Esophagus squamous epithelium (tissue), 5 donors: ENCODE data around the gene SLF2. TPM values are rescaled to one million over a fixed set of nuclear protein-coding genes. Genes with fewer than 3 reads are reported as not detected.

Experiments used
- DNase-seq: peaks from one replicate; lab custom pipeline; 2025; lab: John Stamatoyannopoulos, UW
- H3K27ac ChIP-seq, 4 donors: fragments of 200-600 bp; sonication (generic); one replicate each; pipeline ENCODE4 v1.5.1; 2016 to 2019; ENCODE audit warnings: mild to moderate bottlenecking in 1 of 4
- H3K27me3 ChIP-seq, 4 donors: fragments of 200-600 bp; sonication (generic); 1 replicate in 3 of 4; 2 replicates in 1 of 4; pipeline versions ENCODE4 v1.5.1 to v1.6.0; 2017 to 2021; ENCODE audit warnings: antibody characterized with exemption in 1 of 4
- H3K36me3 ChIP-seq, 3 donors: fragments of 200-600 bp; sonication (generic); one replicate each; pipeline ENCODE4 v1.5.1; 2016 to 2019
- H3K4me1 ChIP-seq, 3 donors: fragments of 200-600 bp; sonication (generic); one replicate each; pipeline ENCODE4 v1.5.1; 2017 to 2019
- H3K4me3 ChIP-seq, 4 donors: fragments of 200-600 bp; sonication (generic); 1 replicate in 3 of 4; 2 replicates in 1 of 4; pipeline ENCODE4 v1.5.1; 2016 to 2019; ENCODE audit warnings: mild to moderate bottlenecking in 2 of 4, moderate library complexity in 1 of 4
- H3K9me3 ChIP-seq, 3 donors: fragments of 200-600 bp; sonication (generic); one replicate each; pipeline ENCODE4 v1.5.1; 2016 to 2019
- POLR2A ChIP-seq, 4 donors: fragments of 450-650 bp; IDR thresholded peaks; one replicate each; pipeline ENCODE4 v1.6.1; 2017; ENCODE audit warnings: antibody characterized with exemption in 4 of 4, mild to moderate bottlenecking in 4 of 4, moderate library complexity in 3 of 4
- WGBS, 2 donors: methylation state at CpG; one replicate each; pipeline ENCODE4 v1.1.5; 2018; 5-methylcytosine and 5-hydroxymethylcytosine counted together
- intact Hi-C: fragments of 100-400 bp; cut with DNase I; formaldehyde crosslinking; loops from one replicate; pipeline ENCODE4 v1.15.0; 2022
- total RNA-seq, 4 donors: library from RNA; depleted of rRNA; stranded (reverse); fragments of >200 nt; gene quantifications; one replicate each; pipeline ENCODE4 v1.1.0, GENCODE V29; 2016
- TF ChIP-seq, protein P1 (sequence below), 6 experiments: fragments of 450-650 bp in 4 of 6; fragments of 200-600 bp in 2 of 6; sonication (generic) in 2 of 6; IDR thresholded peaks; one replicate each; pipeline ENCODE4 v1.5.1; 2016 to 2019; ENCODE audit warnings: antibody characterized with exemption in 6 of 6, mild to moderate bottlenecking in 4 of 6, moderate library complexity in 4 of 6
- donor health status: DM: yes; HTN: yes; CAD: no.

The SLF2 gene
- total RNA-seq, 4 donors from 2014 or later = 12.1 to 24.8 (median 13.5) TPM

DNA sequence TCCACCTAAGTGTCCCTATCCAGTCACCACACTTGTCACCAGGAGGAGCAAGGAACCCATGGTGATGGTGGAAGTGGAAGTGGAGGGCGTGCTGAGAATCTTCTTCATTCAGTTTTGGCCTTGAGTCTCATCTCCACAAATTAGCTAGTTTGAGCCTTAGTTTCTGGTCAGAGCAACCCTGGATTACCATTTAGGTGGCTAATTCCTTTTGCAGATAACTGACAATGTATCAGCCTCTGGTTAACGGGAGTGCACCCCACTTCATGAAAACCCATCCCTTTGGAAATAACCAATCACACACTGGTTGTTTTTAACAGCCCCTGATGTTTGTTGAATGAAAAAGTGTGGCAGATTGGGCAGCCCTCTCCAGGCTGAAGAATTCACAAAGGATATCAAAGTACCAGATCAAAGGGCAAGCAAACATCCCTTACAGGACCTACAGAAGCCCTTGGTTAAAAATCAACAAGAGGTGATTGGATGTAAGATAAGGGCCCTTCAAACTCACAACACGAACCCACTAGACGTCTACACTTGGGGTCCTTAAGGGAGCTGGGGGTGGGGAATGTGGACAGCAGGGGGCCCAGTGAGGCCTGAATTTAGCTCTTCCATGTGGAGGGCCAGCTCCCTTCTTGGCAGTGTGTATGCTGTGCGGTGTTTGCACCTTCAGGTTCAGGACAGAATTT, 37.1 kb upstream of the SLF2 start:
- Histone ChIP-seq H3K4me1 (no peaks in the 10 kb centered on the region), H3K36me3 (no peaks in the 10 kb centered on the region), H3K27me3 (peaks cover 0 to 82% (median 0%) of the 10 kb centered on the region in 4 donors), H3K27ac (no peak overlapping the region), H3K4me3 (no peak overlapping the region), H3K9me3 (no peaks in the 10 kb centered on the region)
- no peak for DNase-seq
- no peak for TF ChIP-seq POLR2A (IDR thresholded peaks at IDR 0.05)
- TF ChIP-seq, protein P1, sequence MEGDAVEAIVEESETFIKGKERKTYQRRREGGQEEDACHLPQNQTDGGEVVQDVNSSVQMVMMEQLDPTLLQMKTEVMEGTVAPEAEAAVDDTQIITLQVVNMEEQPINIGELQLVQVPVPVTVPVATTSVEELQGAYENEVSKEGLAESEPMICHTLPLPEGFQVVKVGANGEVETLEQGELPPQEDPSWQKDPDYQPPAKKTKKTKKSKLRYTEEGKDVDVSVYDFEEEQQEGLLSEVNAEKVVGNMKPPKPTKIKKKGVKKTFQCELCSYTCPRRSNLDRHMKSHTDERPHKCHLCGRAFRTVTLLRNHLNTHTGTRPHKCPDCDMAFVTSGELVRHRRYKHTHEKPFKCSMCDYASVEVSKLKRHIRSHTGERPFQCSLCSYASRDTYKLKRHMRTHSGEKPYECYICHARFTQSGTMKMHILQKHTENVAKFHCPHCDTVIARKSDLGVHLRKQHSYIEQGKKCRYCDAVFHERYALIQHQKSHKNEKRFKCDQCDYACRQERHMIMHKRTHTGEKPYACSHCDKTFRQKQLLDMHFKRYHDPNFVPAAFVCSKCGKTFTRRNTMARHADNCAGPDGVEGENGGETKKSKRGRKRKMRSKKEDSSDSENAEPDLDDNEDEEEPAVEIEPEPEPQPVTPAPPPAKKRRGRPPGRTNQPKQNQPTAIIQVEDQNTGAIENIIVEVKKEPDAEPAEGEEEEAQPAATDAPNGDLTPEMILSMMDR (IDR thresholded peaks at IDR 0.05) = no peak
- WGBS, 2 donors = 72 to 78% methylated on average over 5 of the region's 5 CpGs
- intact Hi-C loops = no loop called here

DNA sequence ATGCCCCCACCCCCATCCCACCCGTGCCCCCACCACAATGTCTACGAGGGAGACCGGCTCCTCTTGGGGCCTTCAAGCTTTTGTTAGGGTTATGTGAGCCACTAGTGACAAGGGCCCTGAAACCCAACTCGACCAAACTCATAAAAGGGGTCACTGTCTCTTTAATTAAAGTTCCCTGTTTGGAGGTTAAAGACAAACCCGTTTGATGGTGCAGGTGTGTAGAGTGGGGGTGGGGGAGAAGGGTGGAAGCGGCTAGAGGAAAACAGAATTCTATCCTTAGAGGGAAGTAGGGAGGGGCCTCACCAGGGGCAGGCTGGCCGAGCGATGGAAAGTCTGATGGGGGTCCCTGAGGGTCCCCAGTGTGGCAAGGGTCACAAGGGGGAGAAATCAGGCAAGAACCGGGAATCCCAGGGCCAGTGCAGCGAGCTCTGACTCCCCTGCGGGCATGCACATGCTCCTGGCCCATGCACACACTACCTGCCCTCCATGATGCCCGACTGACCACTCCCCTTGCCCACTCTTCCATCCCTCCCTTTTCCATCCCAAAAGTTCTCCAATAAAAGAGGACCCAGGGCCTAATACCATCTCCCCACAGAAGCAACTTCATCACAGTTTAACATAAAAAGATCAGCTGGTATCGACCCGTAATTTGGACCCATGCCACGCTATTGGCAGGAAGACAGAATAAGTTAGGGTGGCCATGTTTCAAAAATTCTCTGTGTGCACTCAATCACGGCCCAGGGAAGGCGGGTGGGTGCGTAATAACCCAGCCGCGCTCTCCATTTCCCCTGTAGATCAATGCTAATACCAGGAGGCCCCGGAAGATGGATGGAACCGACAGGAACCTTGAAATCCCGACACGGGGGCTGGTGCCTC, 35.9 kb upstream of the SLF2 start:
- intact Hi-C loops = no loop called here
- DNase-seq = no peak
- Histone ChIP-seq H3K27ac (no peak overlapping the region), H3K36me3 (no peaks in the 10 kb centered on the region), H3K4me3 (no peak overlapping the region), H3K27me3 (peaks cover 0 to 85% (median 0%) of the 10 kb centered on the region in 4 donors), H3K9me3 (no peaks in the 10 kb centered on the region), H3K4me1 (peaks cover 0 to 3% (median 0%) of the 10 kb centered on the region in 3 donors)
- no peak for TF ChIP-seq POLR2A (IDR thresholded peaks at IDR 0.05)
- TF ChIP-seq, protein P1 (IDR thresholded peaks at IDR 0.05) = no peak
- WGBS, 2 donors = 41 to 51% methylated on average over 21 of the region's 24 CpGs

DNA sequence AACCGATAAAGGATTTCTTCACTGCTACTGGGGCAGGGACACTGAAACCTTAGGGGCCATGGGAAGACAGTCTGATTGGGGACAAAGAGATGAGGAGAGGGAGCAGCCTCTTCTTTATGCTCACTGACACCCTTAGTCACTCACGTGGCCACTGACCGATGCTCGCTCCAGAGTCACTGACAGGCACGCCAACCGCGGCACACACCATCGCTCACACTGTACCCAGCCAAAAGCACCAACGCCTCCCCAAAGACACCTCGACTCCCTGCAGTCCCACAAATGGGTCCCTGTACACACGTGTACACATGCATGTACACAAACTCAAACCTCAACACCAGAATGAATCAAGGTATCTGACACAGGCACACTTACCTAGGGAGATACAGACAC, 35.3 kb upstream of the SLF2 start:
- intact Hi-C loops = no loop called here
- TF ChIP-seq, protein P1 (IDR thresholded peaks at IDR 0.05) = no peak
- no peak for TF ChIP-seq POLR2A (IDR thresholded peaks at IDR 0.05)

DNA sequence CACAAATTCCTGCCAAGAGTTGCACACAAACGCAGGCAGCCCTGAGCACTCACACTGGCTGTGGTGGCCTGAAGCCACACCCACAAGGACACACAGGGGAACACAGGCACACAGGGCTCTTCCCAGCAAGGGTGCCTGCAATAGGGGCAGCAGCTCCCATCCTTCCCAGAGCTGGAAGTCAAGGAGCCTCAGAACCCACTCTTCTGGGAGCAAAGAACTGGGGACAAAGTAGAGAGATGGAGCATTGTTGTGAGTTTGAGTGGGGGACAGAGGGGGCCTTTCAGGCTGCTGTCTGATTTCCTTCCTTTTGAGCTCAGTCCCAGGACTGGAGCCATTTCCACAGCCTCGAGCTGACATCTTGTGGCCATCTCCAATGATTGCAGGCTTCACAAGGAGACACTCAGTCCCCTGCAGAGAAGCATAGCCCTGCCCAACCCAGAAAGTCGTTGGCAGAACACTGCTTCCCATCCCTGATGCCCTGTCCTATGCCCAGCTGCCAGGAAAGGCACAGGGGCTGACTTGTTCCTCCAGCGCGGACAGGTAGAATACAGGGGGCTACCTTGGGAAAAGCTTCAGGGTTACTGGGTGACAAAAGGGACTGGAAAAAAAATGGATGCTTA, 34.4 kb upstream of the SLF2 start:
- Histone ChIP-seq H3K9me3 (no peaks in the 10 kb centered on the region), H3K36me3 (no peaks in the 10 kb centered on the region), H3K27me3 (peaks cover 0 to 70% (median 0%) of the 10 kb centered on the region in 4 donors), H3K27ac (no peak overlapping the region), H3K4me1 (peaks cover 0 to 18% (median 5%) of the 10 kb centered on the region in 3 donors), H3K4me3 (no peak overlapping the region)
- intact Hi-C loops = no loop called here
- TF ChIP-seq, protein P1 (IDR thresholded peaks at IDR 0.05) = peak in 5 of 6 experiments; percentile 35 to 64 (median 42)
- TF ChIP-seq POLR2A (IDR thresholded peaks at IDR 0.05) = no peak
- no peak for DNase-seq
- WGBS, 2 donors = 11 to 24% methylated on average over 3 to 4 of the region's 5 CpGs

More for the DNA sequence above, 35.3 kb upstream of the SLF2 start:
- H3K36me3 ChIP-seq = no peaks in the 10 kb centered on the region
- WGBS, 2 donors = 80 to 84% methylated on average over 5 to 8 of the region's 11 CpGs
- H3K27me3 ChIP-seq = peaks cover 0 to 80% (median 0%) of the 10 kb centered on the region in 4 donors
- no peaks in the 10 kb centered on the region for H3K9me3 ChIP-seq
- H3K4me1 ChIP-seq = peaks cover 0 to 9% (median 5%) of the 10 kb centered on the region in 3 donors
- no peak overlapping the region for H3K27ac ChIP-seq
- DNase-seq = no peak
- H3K4me3 ChIP-seq = no peak overlapping the region
